ENCODE data around the gene KTI12.
A peak's percentile ranks its signal among the peaks of the same experiment; 100 is the strongest.
"Not testable (repeated sequence)": the region's sequence is repeated elsewhere in the genome, so short reads cannot be mapped to it uniquely, and the experiment has no call there.

The KTI12 gene

DNA sequence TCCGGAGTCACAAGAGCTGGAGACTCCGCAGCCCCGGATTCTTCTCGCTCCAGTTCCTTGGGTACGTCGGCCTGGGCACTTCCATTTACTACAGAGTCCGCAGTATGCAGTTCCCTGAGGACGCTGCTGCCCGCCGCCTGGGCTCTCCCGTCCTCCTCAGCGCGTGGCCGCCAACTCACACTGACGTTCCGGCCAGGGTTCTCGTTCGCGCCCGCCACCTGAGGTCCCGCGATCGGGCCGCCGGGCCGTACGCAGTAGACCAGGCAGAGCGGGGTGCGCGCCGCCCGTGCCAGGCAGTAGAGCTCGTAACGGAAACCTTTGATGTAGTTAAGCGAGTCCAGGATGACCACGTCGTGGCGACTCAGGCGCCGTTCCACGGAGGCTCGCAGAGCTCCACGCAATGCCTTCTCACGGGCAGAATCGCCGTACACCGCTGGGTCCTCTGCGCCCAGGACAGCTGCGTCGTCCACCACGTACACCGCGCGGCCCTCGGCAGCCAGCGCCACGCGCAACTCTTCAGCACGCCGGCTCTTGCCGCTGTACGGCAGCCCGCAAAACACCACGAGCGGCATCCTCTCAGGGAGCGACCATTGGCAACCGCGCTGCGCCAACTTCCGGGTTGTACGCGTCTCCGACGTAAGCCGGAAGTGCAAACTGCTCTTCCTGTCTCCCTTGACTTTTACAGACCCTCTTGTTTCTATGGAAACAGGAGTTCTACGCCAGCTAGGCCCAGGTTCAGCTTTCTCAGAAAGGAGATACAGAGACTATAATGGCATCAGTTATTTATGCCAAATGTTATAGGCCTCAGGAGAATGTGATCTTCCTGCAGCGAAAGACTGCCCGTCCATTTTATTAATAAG lies at the start of gene KTI12:
Gene KTI12, minus strand, starts transcription at position 621 of the 860 bp plus-strand sequence. Its CDS starts 49 bp downstream, at position 572.
- peak; percentile 93 for DNase-seq

DNA sequence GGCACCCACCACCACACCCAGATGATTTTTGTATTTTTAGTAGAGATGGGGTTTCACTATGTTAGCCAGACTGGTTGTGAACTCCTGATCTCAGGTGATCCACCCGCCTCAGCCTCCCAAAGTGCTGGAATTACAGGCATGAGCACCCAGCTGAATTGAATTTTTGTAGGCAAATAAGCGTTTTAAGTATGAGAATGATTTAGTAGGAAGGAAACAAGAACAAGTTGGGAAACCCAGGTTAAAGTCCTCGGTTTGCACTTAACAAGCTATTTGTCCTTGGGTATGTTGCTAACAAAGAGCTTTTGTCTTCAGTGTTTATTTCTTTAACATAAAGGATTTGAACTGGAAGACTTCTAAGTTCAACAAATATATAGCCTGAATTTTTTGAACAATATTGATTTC lies 46.4 kb upstream of the KTI12 start:
- no peak for DNase-seq

DNA sequence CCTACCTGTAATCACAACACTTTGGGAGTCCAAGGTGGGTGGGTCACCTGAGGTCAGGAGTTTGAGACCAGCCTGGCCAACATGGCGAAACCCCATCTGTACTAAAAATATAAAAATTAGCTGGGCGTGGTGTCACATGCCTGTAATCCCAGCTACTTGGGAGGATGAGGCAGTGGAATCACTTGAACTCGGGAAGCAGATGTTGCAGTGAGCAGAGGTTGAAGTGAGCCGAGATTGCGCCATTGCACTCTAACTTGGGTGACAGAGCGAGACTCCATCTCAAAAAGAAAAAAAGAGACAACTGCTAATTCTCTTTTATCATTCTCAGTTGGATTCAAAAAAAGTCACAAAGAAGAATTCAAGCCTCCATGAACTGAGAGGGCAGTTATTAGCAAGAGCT lies 43.7 kb upstream of the KTI12 start:
- not testable (repeated sequence) for DNase-seq

- DNase-seq, result no peak
Observed at GRCh38 chr1:52072291-52072690, 38.7 kb upstream of the KTI12 start.

GRCh38 chr1:52070704-52071103 lies 37.1 kb upstream of the KTI12 start:
- DNase-seq, result no peak

DNA sequence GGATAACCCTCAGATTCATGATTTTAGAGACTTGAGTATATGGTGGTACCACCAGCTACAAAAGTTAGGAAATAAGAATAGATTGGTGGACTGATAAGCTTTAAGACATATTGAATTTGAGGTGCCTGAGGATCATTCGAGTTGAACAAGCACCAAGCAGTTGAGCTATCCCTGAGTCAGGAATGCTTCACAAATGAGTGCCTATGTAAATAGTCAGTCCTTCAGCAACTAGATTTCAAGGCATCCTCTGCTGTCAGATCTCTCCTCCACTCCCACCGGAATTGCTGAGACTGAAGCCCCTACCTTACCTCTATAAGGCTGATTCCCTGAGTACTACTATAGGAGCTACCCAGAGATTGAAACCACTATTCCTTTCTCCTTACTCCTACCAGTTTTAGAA lies 29.6 kb upstream of the KTI12 start:
- DNase-seq, result no peak

DNA sequence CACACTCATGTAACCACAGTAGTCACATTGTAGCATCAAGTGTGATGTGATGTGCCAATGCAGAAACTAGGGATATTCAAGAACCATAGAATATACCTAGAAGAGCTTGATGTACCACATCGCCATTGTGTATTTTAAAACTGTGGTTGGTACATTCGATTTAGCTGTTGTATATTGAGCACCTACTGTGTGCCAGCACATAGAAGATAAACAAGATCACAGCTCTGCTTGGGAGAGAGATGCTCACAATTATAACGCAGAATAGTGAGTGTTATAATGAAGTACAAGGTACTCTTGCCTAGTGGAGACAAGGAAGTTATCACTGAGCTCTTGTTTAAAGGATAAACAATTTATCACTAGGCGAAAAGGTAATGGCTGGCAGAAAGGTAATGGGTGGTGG lies 27.2 kb upstream of the KTI12 start:
- DNase-seq, result no peak

DNA sequence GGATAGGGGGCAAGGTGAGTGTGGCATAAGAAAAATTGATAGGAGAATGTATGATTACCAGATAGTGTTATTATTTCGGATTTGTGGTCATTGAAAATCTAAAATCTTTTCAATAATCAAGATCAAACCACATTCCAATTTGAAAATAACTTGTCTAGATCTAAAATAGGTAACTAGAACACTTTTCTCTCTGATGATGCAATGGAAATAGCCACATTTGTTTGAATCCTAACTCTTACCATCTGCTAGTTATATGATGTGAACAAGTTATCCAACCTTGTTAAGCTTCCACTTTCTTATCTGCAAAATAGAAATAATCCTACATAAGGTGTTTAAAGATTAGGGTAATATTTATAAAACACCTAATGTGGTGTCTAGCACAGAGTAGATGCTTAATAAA lies 26.3 kb upstream of the KTI12 start:
- no peak for DNase-seq

DNA sequence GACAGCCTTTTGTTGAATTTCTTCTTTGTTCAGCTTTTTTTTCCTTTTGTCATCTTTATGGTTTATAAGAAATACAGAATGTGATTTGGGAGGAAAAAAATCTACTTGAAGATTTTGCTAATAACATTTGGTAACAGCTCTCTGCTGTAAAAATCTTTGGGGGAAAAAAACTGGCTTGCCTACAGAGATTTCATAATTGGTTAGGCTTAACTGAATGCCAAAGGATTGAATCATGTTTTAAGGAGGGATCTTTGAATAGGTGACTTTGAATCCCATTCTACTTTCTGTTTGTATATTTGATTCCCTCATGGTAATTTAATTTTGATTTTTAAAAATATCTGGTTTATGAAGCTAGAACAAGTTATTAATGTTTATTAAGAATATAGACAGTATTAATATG lies 25.7 kb upstream of the KTI12 start:
- DNase-seq, result no peak

GRCh38 chr1:52057876-52058415 lies 24.3 kb upstream of the KTI12 start:
- DNase-seq, result no peak

GRCh38 chr1:52057255-52057654 lies 23.6 kb upstream of the KTI12 start:
- no peak for DNase-seq

DNA sequence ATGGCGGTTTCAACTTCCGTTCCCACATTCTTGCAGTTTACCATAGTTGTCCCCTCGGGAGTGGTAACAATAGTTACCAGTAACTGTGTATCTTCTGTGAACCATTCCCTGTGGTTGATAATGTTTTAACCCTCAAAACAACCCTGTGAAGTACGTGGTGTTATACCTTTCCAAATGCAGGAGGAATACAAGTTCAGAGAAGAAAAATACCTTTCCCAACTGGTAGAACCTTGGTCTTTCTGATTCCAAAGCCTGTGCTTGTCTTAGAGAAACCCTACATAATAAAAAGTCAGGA lies 23.3 kb upstream of the KTI12 start:
- DNase-seq, result no peak

DNA sequence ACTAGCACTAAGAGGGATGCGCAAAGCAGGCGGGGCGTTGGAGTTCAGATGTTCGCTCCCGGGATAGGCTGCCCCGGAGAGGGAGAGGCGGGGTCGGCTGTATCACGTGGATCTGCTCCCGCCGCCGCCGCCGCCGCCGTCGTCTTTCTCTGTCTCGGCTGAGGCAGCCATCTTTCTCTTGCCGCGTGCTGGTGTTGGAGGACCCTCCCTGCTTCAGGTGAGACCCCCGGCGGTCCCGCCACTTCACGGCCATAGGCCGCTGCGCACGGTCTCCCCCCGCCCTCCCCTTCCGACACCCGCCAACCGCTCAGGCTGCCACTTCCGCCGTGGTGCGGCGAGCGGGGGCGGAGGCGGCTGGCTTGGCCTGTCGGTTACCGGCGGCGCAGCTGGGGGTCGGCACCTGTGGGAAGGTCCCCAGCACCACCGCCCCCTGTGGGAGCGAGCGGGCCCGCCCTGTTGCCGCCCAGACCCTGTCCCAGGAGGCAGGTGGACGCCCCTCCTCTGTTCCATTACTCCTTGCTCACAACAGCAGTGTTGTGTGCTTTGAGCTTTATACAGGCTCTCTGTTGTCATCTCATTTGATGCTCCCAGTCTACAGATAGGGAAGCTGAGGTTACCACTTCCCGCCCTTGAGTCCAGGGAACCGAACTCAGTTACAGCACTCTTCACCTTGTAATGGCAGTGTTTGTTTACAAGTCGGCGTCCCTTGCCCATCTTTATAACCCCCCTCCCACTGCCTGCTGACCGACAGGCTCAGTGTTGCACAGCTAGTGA lies 22.7 kb upstream of the KTI12 start, which contains the start of gene BTF3L4:
Gene BTF3L4, plus strand, starts transcription at position 133 of the 774 bp plus-strand sequence. CDS start 3,553 bp downstream, outside the sequence.
- peak; percentile 98 for DNase-seq

GRCh38 chr1:52055866-52056162 lies 22.2 kb upstream of the KTI12 start:
- DNase-seq, result no peak

GRCh38 chr1:52055066-52055865 lies 21.7 kb upstream of the KTI12 start, which contains the start of gene TXNDC12:
TXNDC12 (minus strand) TSS chr1:52055191; CDS start chr1:52055096, 95 bp downstream.
- peak; percentile 96 for DNase-seq

DNA sequence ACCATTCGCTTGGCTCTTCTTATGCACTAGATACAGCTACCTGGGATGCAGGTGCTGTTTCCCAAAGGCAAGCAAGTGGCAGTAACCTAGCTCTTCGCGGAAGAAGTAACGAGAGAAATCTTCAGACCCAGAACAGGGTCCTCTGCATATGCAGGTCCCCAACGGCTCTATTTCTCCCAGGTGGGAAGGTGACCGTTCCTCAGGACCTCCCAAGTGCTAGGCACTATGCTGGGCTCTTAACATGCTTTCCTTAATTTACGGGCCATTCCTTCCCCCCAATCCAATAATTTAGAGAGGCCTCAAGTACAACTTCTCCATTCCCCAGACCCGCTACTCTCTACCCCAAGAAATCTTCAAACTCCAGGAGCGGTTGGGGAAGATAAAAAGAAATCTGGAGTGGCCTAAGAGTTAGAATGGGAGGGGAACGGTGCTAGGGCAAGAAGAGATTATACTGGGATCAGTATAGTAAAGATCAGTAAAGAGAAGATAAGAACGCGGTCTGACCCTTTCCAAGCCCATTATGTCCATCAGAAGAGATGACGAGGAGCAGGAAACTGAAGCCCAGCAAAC lies 21.0 kb upstream of the KTI12 start:
- DNase-seq, result no peak

GRCh38 chr1:52053862-52054261 lies 20.3 kb upstream of the KTI12 start:
- DNase-seq, result no peak

GRCh38 chr1:52049337-52049736 lies 15.7 kb upstream of the KTI12 start:
- DNase-seq, result not testable (repeated sequence)

DNA sequence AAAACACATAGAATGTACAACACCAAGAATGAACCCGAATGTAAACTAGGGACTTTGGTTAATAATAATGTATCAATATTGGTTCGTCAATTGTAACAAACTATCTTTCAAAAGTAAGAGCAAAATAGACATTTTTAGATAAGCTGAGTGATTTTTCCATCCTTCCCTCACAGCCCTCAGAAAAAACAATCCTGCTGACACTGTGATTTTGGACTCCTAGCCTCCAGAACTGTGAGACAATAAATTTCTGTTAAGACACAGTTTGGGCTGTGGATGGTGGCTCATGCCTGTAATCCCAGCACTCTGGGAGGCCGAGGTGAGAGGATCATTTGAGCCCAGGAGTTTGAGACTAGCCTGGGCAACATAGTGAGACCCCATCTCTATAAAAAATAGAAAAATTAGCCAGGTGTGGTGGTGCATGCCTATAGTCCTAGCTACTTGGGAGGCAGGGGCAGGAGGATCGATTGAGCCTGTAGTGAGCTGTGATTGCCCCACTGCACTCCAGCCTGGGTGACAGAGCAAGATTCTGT lies 12.1 kb upstream of the KTI12 start:
- DNase-seq, result not testable (repeated sequence)

- DNase-seq, result no peak
Observed at GRCh38 chr1:52045236-52045635, 11.6 kb upstream of the KTI12 start.

DNA sequence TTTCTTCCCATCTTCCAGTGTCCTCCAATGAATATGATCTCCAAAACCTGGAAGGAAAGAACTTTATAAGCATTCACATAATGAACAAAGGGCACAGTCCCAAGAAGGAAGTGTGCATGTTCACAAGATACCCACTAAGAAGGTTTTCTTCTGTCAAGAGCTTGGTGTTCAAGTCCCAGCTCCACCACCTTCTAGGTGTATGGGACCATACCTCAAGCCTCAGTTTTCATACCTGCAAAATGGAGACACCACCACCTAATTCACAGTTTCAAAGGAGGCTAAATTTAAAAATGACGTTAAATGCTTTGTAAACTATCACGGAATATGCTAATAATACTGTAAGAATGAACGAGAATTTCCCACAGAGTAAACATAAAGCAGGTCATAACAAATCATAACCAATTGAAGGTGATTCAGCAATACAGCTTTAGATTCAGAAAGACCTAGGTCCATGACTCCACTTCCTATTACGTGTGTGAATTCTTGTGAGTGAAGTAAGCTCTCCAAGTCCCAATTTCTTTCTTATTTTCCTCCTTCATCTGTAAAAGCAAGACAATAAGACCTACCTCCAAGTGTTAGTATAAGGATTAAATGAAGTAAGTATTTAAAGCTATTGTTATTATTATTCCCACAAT lies 8.1 kb upstream of the KTI12 start:
- DNase-seq, result no peak

- no peak for DNase-seq
Observed at GRCh38 chr1:52037909-52038308, 4.3 kb upstream of the KTI12 start.
